NT2/D1 (cell line): ENCODE results near the gene DUSP10.

ENCODE experiments used
- DNase-seq: peaks from one replicate; pipeline ENCODE4 v3.0.0-alpha.2; 2011; ENCODE audit warnings: low read depth, low spot score
- H3K27me3 ChIP-seq: 2 replicates; pipeline ENCODE4 v1.6.0; 2011; ENCODE audit warnings: mild to moderate bottlenecking; ENCODE audit not compliant: insufficient read length, insufficient read depth
- H3K36me3 ChIP-seq: 2 replicates; pipeline ENCODE4 v1.6.1; 2011; ENCODE audit warnings: mild to moderate bottlenecking, low read length, mixed read lengths; ENCODE audit not compliant: insufficient read depth, insufficient read length
- H3K4me1 ChIP-seq: 2 replicates; pipeline ENCODE4 v1.5.1; 2011; ENCODE audit not compliant: insufficient read depth, insufficient read length
- H3K4me3 ChIP-seq: 2 replicates; pipeline ENCODE4 v1.5.1; 2011; ENCODE audit warnings: low read depth; ENCODE audit not compliant: insufficient read length
- H3K9ac ChIP-seq: 2 replicates; pipeline ENCODE4 v1.6.0; 2011; ENCODE audit warnings: low read depth; ENCODE audit not compliant: insufficient read length
- H3K9me3 ChIP-seq: 2 replicates; pipeline ENCODE4 v1.5.1; 2011; ENCODE audit warnings: mild to moderate bottlenecking, low read length; ENCODE audit not compliant: insufficient read depth
- SUZ12 ChIP-seq: IDR thresholded peaks from 2 replicates; pipeline ENCODE4 v1.6.1; 2011; ENCODE audit not compliant: insufficient read length, insufficient read depth; ENCODE audit errors: extremely low read depth
- YY1 ChIP-seq: IDR thresholded peaks from 2 replicates; pipeline ENCODE4 v1.6.1; 2011; ENCODE audit not compliant: insufficient read length, insufficient read depth
- ZNF274 ChIP-seq: IDR thresholded peaks from 2 replicates; pipeline ENCODE4 v1.6.1; 2011; ENCODE audit warnings: mild to moderate bottlenecking, low read depth, low read length

DUSP10 gene

DNA sequence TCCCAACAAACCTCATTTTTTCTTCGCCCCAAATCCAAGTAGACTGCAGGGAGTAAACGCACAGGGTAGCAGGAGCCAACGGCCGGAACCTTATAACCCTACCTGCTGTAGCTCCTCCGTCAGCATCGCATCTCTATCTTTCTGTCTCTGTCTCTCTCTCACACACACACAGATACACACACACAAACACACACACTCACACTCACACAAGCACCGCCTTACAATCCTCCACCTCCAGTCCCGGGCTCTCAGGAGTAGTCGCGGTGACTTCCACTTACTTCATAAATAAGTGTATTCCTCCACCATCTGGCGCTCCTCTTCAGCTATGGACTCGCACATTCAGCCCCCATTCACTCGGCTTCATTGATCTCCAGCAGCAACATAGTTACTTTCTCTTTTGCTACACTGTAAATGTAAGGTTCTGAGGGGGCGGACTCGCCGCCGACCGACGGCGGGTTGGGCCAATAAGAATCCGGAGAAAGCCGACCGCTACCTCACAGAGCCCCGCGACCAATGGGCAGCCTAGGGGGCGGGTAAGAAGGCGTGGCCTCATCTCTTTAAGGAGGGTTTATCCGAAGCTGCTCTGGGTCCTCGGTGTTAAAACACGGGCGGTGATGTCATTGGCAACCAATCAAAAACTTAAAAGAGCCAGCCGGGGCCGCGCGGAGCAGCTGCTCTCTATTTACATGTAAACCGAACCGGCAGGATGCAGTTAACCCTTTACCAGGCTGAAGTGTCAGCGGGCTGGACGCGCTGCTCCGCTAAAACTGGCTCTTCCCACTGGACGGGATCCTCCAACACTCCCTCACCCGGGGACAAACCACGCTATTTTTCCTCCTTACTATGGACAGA is at the start of gene DUSP10:
Gene DUSP10 (minus strand): TSS at position 387 of the 852 bp plus-strand sequence. CDS start 2,345 bp downstream, outside the sequence.
- DNase-seq = peak; percentile 100
- no peaks in the 10 kb centered on the region for H3K4me1 ChIP-seq
- peak within 1 kb of the TSS; percentile 97 for H3K4me3 ChIP-seq
- H3K9me3 ChIP-seq = peaks cover 14% of the 10 kb centered on the region; the same call in 1 of the 2 replicates
- H3K27me3 ChIP-seq = peaks cover 4% of the 10 kb centered on the region
- peak within 1 kb of the TSS; percentile 90 for H3K9ac ChIP-seq
- no peak for TF ChIP-seq YY1
- no peak for TF ChIP-seq SUZ12
- no peak for TF ChIP-seq ZNF274
- H3K36me3 ChIP-seq = peaks cover 28% of the 10 kb centered on the region

DNA sequence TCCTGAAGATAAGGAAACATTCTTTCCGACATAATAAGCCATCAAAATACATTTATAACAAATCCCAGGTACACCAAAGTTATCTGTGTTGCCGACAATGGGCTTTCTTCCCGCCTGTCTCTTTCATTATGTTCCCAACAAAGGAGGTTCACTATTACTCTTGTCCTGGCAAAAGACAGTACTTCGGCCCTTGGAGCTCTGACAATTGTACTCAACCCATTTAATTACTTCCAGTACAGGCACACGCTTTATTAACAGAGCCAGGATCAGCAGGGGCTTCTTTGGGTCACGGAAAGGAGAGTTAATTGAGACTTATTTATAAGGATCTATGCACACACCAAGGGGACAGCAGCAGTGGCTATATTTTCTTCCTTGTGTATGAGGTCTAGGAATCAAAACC is 46.6 kb upstream of the DUSP10 start:
- Histone ChIP-seq H3K9me3 (no peaks in the 10 kb centered on the region), H3K36me3 (no peaks in the 10 kb centered on the region), H3K4me1 (no peaks in the 10 kb centered on the region), H3K4me3 (no peak overlapping the region), H3K27me3 (no peaks in the 10 kb centered on the region), H3K9ac (no peak overlapping the region)
- no peak for TF ChIP-seq YY1
- DNase-seq = no peak

DNA sequence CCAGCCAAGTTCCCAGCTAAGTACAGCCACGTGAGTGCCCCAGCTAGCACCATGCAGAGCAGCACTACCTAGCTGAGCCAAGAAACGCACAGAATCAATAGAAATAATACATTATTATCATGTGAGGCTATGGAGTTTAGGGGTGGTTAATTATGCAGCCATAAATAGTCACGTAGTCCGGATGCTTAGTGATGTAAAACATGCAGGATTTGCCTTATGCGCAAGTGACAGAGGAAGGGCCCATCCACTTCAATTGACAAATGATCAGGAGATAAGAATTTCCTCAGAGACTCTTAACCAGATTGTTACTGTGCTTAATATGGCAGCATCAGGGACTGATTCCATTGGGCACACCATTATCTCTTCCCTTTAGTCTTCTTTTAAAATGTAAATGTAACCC is 44.8 kb upstream of the DUSP10 start:
- Histone ChIP-seq H3K4me1 (no peaks in the 10 kb centered on the region), H3K36me3 (no peaks in the 10 kb centered on the region), H3K9me3 (no peaks in the 10 kb centered on the region), H3K27me3 (no peaks in the 10 kb centered on the region), H3K4me3 (no peak overlapping the region), H3K9ac (no peak overlapping the region)
- no peak for TF ChIP-seq YY1
- no peak for TF ChIP-seq ZNF274
- TF ChIP-seq SUZ12 = no peak
- DNase-seq = no peak

DNA sequence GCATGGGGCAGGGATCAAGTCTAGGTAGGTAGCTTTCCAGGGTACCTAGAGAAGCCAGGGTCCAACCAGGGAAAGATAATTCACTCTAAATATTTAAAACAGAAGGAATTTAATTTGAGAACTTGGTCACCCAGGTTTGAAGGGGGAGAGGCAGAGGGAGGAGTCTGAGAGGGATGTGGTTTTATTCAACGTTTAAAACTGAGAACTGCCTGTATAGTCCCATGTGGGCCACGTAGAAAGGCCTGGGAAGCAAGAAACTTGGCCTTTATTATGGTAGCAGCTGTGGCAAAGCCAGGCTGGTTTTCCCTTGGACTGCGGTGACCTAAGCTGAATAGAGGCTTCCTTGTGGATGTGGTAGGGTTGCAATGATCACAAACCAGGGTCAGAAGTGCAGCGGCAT is 42.0 kb upstream of the DUSP10 start:
- H3K9me3 ChIP-seq = no peaks in the 10 kb centered on the region
- no peaks in the 10 kb centered on the region for H3K27me3 ChIP-seq
- no peak for TF ChIP-seq ZNF274
- TF ChIP-seq SUZ12 = no peak
- TF ChIP-seq YY1 = no peak
- H3K4me1 ChIP-seq = no peaks in the 10 kb centered on the region
- DNase-seq = no peak
- H3K4me3 ChIP-seq = no peak overlapping the region
- H3K9ac ChIP-seq = no peak overlapping the region
- no peaks in the 10 kb centered on the region for H3K36me3 ChIP-seq

DNA sequence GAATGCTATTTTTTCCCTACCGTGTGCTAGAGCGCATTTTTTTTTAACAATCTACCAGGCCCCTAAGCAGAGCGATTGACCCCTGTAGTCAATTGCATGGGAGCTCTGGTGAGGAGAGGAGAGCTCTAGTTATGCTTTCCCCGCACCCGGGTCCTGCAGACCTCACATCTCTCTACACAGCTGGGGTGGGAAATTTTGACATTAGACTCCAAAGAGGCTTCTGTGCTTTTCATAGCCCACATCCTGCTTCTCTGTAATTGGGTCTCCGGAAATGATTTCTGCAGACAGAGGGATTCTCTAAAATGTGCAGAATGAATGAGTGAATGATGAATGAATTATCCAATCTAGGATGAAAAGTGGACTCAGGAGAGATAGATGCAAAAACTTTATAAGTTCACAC is 41.5 kb upstream of the DUSP10 start:
- Histone ChIP-seq H3K9ac (no peak overlapping the region), H3K4me3 (no peak overlapping the region), H3K4me1 (no peaks in the 10 kb centered on the region), H3K9me3 (no peaks in the 10 kb centered on the region), H3K36me3 (no peaks in the 10 kb centered on the region), H3K27me3 (no peaks in the 10 kb centered on the region)
- TF ChIP-seq YY1 = no peak
- TF ChIP-seq SUZ12 = no peak
- TF ChIP-seq ZNF274 = no peak
- DNase-seq = no peak

DNA sequence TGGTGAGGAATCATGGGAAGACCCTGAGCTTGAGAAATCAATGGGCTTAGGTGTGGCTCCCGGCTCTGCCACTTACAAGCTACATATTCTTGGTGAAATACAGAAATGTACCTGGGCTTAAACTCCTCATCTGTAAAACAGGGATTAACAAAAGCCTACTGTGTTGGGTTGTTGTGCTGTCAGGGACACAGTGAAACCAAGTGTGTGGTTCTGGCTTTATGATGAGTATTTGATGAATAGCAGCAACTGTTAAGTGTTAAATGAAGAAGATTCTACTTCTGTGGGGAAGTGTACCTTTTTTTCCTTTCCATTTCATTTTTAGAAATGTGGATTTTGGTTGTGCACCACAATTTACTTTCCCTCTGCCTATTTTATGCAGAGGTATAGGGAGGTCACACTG is 41.1 kb upstream of the DUSP10 start:
- Histone ChIP-seq H3K9ac (no peak overlapping the region), H3K27me3 (no peaks in the 10 kb centered on the region), H3K9me3 (no peaks in the 10 kb centered on the region), H3K4me1 (no peaks in the 10 kb centered on the region), H3K4me3 (no peak overlapping the region), H3K36me3 (no peaks in the 10 kb centered on the region)
- DNase-seq = no peak
- TF ChIP-seq SUZ12 (no peak), YY1 (no peak)

DNA sequence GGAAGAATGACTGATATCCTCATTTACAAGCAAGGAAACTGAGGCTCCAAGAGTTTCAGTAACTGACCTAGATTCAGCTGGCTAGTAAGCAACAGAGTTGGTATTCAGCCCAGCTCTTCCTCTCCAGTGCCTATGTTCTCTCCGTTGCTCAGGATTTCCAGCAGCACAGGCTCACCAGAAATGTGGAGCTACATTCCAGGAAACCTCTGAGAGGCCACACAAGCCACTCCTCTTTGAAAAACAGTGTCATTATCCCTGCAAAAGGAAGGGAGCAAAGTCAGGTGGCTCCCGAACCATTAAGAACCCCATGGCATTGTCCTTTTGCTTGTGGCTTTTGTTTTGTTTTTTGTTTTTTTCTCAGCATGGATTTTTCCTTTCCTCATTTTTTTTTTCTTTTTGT is 40.6 kb upstream of the DUSP10 start:
- no peak overlapping the region for H3K4me3 ChIP-seq
- TF ChIP-seq SUZ12 (no peak), YY1 (no peak), ZNF274 (no peak)

More for the DNA sequence above, 40.6 kb upstream of the DUSP10 start:
- H3K4me1 ChIP-seq = no peaks in the 10 kb centered on the region
- peak; percentile 9 for DNase-seq
- H3K27me3 ChIP-seq = no peaks in the 10 kb centered on the region
- no peak overlapping the region for H3K9ac ChIP-seq
- H3K36me3 ChIP-seq = no peaks in the 10 kb centered on the region
- H3K9me3 ChIP-seq = no peaks in the 10 kb centered on the region
